Renal cortex interstitium (tissue), 11 donors: Measurements from ENCODE around the gene ADCYAP1R1. TPM values are rescaled to one million over a fixed set of nuclear protein-coding genes. Genes with fewer than 3 reads are reported as not detected.

Experiments
- DNase-seq, 11 donors: peaks; one replicate each; pipeline ENCODE4 v3.0.0-alpha.2; 2013; ENCODE audit warnings: low read depth in 9 of 11, low spot score in 4 of 11; ENCODE audit errors: extremely low read depth in 1 of 11
- polyA plus RNA-seq, 3 donors: library from polyadenylated mRNA; unstranded; fragments of 120-200 nt; gene quantifications; one replicate each; pipeline ENCODE4 v1.2.1, GENCODE V29; 2013; ENCODE audit not compliant: insufficient read length in 3 of 3

ADCYAP1R1 gene
- polyA plus RNA-seq, 3 donors: 0.74 to 1.5 (median 0.93) TPM

- DNase-seq: no peak
These were observed 22.7 kb upstream of the ADCYAP1R1 start for GRCh38 chr7:31029251-31030042.

- no peak for DNase-seq
These were observed 18.3 kb upstream of the ADCYAP1R1 start for GRCh38 chr7:31033674-31034300.

- no peak for DNase-seq
These were observed 15.2 kb upstream of the ADCYAP1R1 start for GRCh38 chr7:31036924-31037323.

GRCh38 chr7:31043051-31043471 lies 9.0 kb upstream of the ADCYAP1R1 start:
- DNase-seq: peak in 2 of 11 donors; percentile 18 to 34

- no peak for DNase-seq
These were observed 7.6 kb upstream of the ADCYAP1R1 start for GRCh38 chr7:31044529-31044928.

- no peak for DNase-seq
These were observed 5.4 kb upstream of the ADCYAP1R1 start for GRCh38 chr7:31046723-31047122.

GRCh38 chr7:31047313-31048146 lies 4.6 kb upstream of the ADCYAP1R1 start:
- no peak for DNase-seq

GRCh38 chr7:31049005-31049765 lies 2.9 kb upstream of the ADCYAP1R1 start:
- DNase-seq: no peak

- DNase-seq: no peak
These were observed 356 bp downstream of the ADCYAP1R1 start for GRCh38 chr7:31052487-31052840.

GRCh38 chr7:31052841-31053601 lies 913 bp downstream of the ADCYAP1R1 start:
- DNase-seq: no peak

GRCh38 chr7:31053986-31054385 lies 1.9 kb downstream of the ADCYAP1R1 start:
- no peak for DNase-seq

GRCh38 chr7:31054608-31055278 lies 2.6 kb downstream of the ADCYAP1R1 start:
- no peak for DNase-seq

GRCh38 chr7:31055471-31055870 lies 3.4 kb downstream of the ADCYAP1R1 start:
- no peak for DNase-seq

GRCh38 chr7:31056775-31057346 lies 4.8 kb downstream of the ADCYAP1R1 start:
- DNase-seq: no peak

- DNase-seq: no peak
These were observed 6.0 kb downstream of the ADCYAP1R1 start for GRCh38 chr7:31058122-31058521.

- no peak for DNase-seq
These were observed 6.6 kb downstream of the ADCYAP1R1 start for GRCh38 chr7:31058688-31059087.

- DNase-seq: no peak
These were observed 7.4 kb downstream of the ADCYAP1R1 start for GRCh38 chr7:31059551-31059950.

- DNase-seq: no peak
These were observed 9.1 kb downstream of the ADCYAP1R1 start for GRCh38 chr7:31061185-31061584.
